Stimulated activated CD8-positive, alpha-beta memory T cell treated with anti-CD3 and anti-CD28 coated beads, Interleukin-12 subunit alpha, Interleukin-12 subunit beta, amount 100 ng/mL, for 24 hours (primary cell): ENCODE results near the gene CCNB2.
A peak's percentile ranks its signal among the peaks of the same experiment; 100 is the strongest.
"Not testable (repeated sequence)": the region's sequence is repeated elsewhere in the genome, so short reads cannot be mapped to it uniquely, and the experiment has no call there.

Experiments used
- DNase-seq: peaks from one replicate; pipeline ENCODE4 v3.0.0-alpha.2; 2020; ENCODE audit errors: extremely low read depth

The CCNB2 gene

GRCh38 chr15:59104912-59105732 is at the start of gene CCNB2:
Gene CCNB2 (plus strand): TSS chr15:59105146. CDS start chr15:59105269, 123 bp downstream.
- DNase-seq: peak; percentile 39

GRCh38 chr15:59059076-59059597 is 45.8 kb upstream of the CCNB2 start:
- DNase-seq: no peak

DNA sequence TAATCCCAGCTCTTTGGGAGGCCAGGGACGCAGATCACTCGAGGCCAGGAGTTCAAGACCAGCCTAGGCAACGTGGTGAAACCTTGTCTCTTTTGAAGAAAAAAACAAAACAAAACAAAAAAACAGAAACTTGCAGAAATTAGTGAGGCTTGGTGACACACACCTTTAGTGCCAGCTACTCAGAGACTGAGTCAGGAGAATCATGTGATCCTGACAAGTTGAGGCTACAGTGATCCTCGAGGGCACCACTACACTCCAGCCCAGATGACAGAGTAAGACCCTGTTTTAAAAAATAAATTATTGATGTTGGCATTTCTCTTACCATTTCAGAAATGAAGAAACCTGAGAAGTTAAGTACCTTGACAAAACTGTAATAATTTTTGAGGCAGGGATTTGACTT is 44.6 kb upstream of the CCNB2 start:
- no peak for DNase-seq

GRCh38 chr15:59063042-59063441 is 41.9 kb upstream of the CCNB2 start:
- DNase-seq: no peak

DNA sequence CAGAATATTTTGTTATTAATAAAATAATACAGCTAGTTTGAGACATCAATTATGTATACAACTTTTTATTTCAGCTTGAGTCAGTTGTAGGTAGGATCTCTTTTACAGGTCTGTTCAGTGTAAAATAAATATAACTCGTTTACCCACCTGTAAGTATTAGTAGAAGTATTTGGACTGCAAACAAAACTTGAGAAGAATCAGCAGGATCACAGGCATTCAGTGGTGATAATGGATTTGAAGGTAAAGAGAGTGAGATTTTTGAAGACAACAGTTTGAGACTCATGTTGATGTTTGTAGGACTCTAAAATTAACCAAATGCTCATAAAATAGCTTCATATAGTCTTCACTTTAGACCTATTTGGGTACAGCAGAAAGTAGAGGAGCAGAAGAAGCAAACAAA is 35.5 kb upstream of the CCNB2 start:
- no peak for DNase-seq

DNA sequence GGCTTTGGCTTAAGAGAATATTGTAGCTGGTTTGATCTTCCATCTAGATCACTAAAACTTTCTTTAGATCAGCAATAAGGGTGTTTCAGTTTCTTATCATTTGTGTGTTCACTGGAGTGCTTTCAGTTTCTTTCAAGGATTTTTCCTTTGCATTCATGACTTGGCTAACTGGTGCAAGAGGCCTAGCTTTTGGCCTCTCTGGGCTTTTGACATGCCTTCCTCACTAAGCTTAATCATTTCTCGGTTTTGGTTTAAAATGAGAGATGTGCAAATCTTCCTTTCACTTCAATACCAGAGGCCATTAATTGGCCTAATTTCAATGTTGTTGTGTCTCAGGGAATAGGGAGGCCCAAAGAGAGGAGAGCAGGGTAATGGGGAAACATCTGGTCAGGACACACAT is 30.3 kb upstream of the CCNB2 start:
- DNase-seq: no peak

DNA sequence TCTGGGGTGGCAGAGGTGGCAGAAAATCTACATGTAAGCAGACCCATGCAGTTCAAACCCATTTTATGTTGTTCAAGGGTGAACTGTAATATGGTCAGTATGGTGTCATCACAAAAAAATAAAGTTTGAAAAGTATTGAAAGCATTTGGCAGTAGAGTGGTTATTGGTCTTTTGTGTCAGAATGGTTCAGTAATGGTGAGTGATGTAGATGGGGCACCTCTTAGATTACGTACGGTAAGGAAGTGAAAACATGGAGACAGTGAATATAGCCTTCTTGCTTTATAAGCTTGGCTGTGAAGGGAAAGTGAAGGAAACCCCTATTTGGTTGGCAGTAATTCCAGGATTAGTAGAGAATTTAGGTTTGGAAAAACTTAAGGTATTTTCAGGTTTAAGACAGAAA is 17.2 kb upstream of the CCNB2 start:
- no peak for DNase-seq

- no peak for DNase-seq
These were observed 10.9 kb upstream of the CCNB2 start for GRCh38 chr15:59094077-59094476.

DNA sequence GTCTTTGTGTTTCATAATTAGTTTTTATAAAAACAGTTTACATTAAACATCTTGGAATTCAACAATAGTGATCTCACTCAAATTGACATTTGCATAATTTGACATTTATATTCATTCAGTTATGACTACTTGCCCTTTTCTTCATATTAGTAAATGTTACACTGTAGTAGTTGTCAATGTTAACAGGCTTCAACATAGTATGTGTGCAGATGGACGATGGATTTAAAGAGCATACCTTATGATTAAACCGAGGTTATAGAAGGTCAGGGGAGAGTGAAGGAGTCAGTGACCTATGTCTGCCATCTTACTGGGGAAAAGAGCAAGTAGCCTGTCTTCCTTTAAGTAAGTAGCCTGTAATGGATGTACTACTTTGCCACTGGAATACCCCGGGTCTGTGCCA is 8.5 kb upstream of the CCNB2 start:
- DNase-seq: no peak

DNA sequence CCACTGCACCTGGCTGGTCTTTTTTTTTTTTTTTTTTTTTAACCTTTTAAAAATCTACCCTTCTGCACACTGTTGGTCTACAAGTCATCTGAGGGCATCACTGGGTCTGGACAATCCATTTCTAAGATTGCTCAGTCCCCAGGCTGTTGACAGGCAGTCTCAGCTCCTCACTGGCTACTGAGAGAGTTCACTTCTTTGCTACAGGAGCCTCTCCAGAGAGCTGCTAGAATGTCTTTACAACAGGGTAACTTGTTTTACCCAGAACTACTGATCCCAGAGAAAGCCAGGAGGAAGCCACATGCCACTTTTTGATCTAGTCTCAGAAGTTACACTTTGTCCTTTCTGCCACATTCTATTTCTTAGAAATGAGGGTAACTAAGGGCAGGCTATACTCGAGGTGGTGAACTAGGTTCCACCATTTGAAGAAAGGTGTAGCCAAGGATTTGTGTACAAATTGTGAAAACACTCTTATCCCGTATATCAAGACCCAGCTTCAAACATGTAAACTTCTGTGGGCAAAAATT is 5.7 kb upstream of the CCNB2 start:
- no peak for DNase-seq

DNA sequence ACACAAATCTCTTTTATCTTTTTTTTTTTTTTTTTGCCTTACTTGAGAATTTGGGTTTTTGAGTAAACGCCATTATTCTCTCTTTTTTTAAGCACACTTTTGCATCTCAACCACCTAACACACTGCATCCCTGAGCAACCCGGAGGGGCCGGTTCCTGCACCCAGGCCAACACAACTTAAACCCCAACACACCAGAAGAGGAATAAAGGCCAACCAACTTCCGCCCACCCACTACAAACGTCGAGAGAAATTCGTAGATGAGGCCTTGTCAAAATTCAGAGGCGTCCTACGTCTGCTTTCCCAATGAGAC is 389 bp upstream of the CCNB2 start:
- DNase-seq: no peak

- DNase-seq: no peak
These were observed 908 bp downstream of the CCNB2 start for GRCh38 chr15:59105854-59106253.

GRCh38 chr15:59111251-59111650 is 6.3 kb downstream of the CCNB2 start:
- DNase-seq: no peak

DNA sequence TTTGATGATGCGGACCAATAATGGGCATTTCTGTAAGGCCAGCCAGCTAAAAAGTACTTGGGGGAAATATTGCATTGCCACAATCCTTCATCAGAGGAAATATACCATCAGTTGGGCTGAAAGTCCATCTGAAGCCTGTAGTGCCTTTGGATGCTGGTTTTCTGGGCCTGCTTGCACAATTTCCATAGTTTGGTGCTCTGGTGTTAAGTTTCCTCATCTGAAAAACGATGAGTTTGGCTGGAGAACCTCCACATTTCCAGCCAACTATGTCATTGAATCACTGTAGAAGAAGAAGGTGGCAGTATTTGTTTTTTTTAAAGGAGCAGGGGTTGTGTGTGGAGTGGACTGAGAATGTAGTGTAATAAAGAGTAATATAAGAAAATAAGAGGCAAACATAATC is 10.1 kb downstream of the CCNB2 start:
- no peak for DNase-seq

GRCh38 chr15:59116141-59116540 is 11.2 kb downstream of the CCNB2 start:
- DNase-seq: no peak

DNA sequence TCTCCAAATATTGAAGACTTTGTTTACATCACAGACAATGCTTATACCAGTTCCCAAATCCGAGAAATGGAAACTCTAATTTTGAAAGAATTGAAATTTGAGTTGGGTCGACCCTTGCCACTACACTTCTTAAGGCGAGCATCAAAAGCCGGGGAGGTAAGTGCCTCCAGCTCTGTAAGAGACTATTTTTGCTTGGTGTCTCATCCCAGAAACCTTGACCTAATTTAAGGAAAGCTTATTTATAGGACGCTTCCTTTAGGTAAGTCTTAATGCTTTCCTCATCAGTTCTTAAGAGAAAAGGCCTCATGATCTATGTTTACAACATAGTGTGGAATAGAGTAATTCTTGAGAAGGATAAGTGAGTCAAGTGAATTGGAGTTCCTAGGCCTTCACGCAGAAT is 11.8 kb downstream of the CCNB2 start:
- no peak for DNase-seq

DNA sequence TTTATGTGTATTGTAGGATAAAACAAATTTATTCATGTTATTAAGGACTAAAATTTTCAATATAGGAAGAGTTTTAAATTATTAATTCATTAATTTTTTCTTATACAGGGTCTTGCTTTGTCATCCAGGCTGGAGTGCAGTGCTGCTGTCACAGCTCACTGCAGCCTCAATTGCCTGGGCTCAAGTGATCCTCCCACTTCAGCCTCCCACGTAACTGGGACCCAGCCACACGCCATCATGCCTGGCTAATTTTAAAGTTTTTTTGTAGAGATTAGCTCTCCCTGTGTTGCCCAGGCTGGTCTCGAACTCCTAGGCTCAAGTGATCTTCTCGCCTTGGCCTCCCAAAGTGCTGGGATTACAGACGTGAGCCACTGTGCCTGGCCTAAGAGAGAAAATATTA is 14.7 kb downstream of the CCNB2 start:
- DNase-seq: no peak

DNA sequence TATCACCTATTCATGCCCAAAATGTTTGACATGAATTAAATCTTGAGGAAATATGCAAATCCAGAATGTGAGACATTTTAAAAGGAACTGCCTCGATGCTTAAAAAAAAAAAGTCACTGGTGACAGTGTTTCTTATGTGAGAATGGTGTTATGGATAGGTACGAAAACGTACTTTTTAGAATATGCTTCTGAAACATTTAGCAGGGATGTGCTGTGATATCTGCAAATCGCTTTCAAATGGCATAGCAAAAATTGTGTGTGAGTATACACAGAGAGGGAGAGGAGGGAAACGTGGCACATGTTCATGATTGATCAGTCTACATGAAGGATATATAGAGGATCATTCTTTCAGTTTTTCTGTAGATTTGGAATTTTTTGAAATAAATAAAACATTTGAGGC is 16.0 kb downstream of the CCNB2 start:
- no peak for DNase-seq

GRCh38 chr15:59124261-59124660 is 19.3 kb downstream of the CCNB2 start:
- no peak for DNase-seq

DNA sequence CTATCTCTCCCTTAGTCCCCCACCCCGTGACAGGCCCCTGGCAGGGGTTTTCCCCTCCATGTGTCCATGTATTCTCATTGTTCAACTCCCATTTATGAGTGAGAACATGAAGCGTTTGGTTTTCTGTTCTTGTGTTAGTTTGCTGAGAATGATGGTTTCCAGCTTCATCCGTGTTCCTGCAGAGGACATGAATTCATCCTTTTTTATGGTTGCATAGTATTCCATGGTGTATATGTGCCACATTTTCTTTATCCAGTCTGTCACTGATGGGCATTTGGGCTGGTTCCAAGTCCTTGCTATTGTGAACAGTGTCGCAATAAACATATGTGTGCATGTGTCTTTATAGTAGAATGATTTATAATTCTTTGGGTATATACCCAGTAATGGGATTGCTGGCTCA is 20.7 kb downstream of the CCNB2 start:
- not testable (repeated sequence) for DNase-seq

GRCh38 chr15:59127255-59127654 is 22.3 kb downstream of the CCNB2 start:
- DNase-seq: not testable (repeated sequence)

DNA sequence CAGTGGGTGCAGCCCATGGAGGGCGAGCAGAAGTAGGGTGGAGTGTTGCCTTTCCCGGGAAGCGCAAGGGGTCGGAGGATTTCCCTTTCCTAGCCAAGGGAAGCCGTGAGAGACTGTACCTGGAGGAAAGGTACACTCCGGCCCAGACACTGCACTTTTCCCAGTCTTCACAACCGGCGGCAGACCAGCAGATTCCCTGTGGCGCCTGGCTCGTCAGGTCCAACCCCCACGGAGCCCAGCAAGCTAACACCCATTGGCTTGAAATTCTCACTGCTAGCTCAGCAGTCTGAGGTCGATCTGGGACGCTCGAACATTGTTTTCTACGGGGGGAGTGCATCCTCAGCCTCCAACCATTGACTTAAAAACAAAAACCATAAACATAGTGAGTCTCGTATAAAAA is 26.5 kb downstream of the CCNB2 start:
- no peak for DNase-seq

DNA sequence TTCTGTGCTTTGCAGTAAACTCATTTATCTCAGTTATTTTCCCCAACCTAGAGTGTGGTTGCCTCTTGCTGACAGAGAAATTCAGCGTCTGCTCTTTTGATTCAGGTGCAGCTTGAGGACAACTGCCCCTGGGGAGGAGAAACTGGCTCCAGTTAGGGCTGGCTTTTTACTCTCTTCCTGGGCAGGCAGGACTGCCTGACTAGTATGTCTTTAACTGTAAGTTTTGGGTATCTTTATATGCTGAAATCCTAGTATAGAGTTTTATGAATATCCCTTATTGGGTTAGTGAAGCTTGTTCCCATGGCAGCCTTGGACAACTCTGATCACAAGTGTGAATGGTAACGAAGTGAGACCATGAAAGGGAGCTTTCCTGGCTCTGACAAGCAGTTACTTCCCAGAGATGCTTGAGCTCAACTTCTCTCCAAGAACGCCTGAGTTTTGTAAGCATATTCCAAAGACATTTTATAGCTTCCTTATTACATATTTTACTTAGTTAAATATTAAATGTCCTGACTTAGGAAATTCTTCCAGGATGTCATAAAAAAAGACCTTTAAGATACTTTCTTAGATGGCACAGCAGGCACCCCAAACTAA is 27.1 kb downstream of the CCNB2 start:
- no peak for DNase-seq
